Panc1 (cell line): ENCODE data around the gene CHI3L1. TPM values are rescaled to one million over a fixed set of nuclear protein-coding genes. Genes with fewer than 3 reads are reported as not detected.
A peak's percentile ranks its signal among the peaks of the same experiment; 100 is the strongest.
"Not testable (repeated sequence)": the region's sequence is repeated elsewhere in the genome, so short reads cannot be mapped to it uniquely, and the experiment has no call there.

ENCODE experiments used
- ATAC-seq: fragments of 200-7000 bp; cut with Tn5 transposase; 2 replicates; pipeline ENCODE4 v1.9.1; 2020; ENCODE audit warnings: mild to moderate bottlenecking, moderate library complexity
- Bru-seq: library from RNA; stranded (reverse); fragments of 400-500 nt; gene quantifications from one replicate; lab custom pipeline; 2021; lab: Mats Ljungman, UMichigan
- BruChase-seq, 2 experiments: library from RNA; stranded (reverse); fragments of 400-500 nt; gene quantifications; one replicate each; lab custom pipeline; 2021; lab: Mats Ljungman, UMichigan
- BruUV-seq: library from RNA; stranded (reverse); fragments of 400-500 nt; replicated peaks from 2 replicates; lab custom pipeline; 2021; lab: Mats Ljungman, UMichigan
- CTCF ChIA-PET: fragments of 300-600 bp; sonication (Branson Sonifier 250); formaldehyde crosslinking; loops from one replicate; lab custom pipeline; 2022; ENCODE audit warnings: antibody characterized with exemption; lab: Charles Lee
- POLR2A ChIA-PET: fragments of 300-600 bp; sonication (Branson Sonifier 250); formaldehyde crosslinking; loops from one replicate; lab custom pipeline; 2022; ENCODE audit warnings: antibody characterized with exemption; lab: Charles Lee
- DNase-seq: peaks from one replicate; pipeline ENCODE4 v3.0.0-alpha.2; 2010; ENCODE audit warnings: low read depth, low spot score
- H3K27ac ChIP-seq: 2 replicates; pipeline ENCODE4 v1.5.1; 2011; ENCODE audit warnings: mild to moderate bottlenecking, low read length, inconsistent platforms
- H3K27me3 ChIP-seq: fragments of 200-500 bp; sonication (Bioruptor generic); 2 replicates; pipeline ENCODE4 v1.6.0; 2014; ENCODE audit warnings: low read length, inconsistent platforms; ENCODE audit not compliant: control insufficient read depth, insufficient read depth
- H3K36me3 ChIP-seq: fragments of 200-500 bp; sonication (Bioruptor generic); 2 replicates; pipeline ENCODE4 v1.5.1; 2014; ENCODE audit warnings: inconsistent platforms, mild to moderate bottlenecking, low read length, moderate library complexity; ENCODE audit not compliant: control insufficient read depth, insufficient read depth
- H3K4me1 ChIP-seq: 2 replicates; pipeline ENCODE4 v1.5.1; 2011; ENCODE audit warnings: inconsistent platforms, mild to moderate bottlenecking, low read length, moderate library complexity; ENCODE audit not compliant: control insufficient read depth, insufficient read depth
- H3K4me3 ChIP-seq, 2 experiments: 2 replicates each; pipeline ENCODE4 v1.5.1; 2011 to 2012; ENCODE audit warnings: low read depth in 2 of 2, low read length in 2 of 2, mild to moderate bottlenecking in 2 of 2, inconsistent platforms in 1 of 2, moderate library complexity in 1 of 2
- H3K9me3 ChIP-seq: fragments of 200-500 bp; sonication (Bioruptor generic); 2 replicates; pipeline ENCODE4 v1.5.1; 2014; ENCODE audit warnings: low read depth, mild to moderate bottlenecking, inconsistent platforms, low read length, moderate library complexity; ENCODE audit not compliant: control insufficient read depth, insufficient read depth
- CTCF ChIP-seq: fragments of 450-650 bp; IDR thresholded peaks from 2 replicates; pipeline ENCODE4 v1.5.1; 2017; ENCODE audit warnings: mild to moderate bottlenecking
- POLR2AphosphoS5 ChIP-seq: IDR thresholded peaks from 2 replicates; pipeline ENCODE4 v1.6.1; 2012; ENCODE audit warnings: mild to moderate bottlenecking, low read depth, low read length, moderate library complexity
- REST ChIP-seq, 2 experiments: IDR thresholded peaks; 2 replicates each; pipeline ENCODE4 v1.6.1; 2011 to 2012; ENCODE audit warnings: low read depth in 2 of 2, control low read depth in 1 of 2, low read length in 1 of 2, mild to moderate bottlenecking in 1 of 2, moderate library complexity in 1 of 2; ENCODE audit not compliant: insufficient read depth in 1 of 2
- SIN3A ChIP-seq: IDR thresholded peaks from 2 replicates; pipeline ENCODE4 v1.6.1; 2012; ENCODE audit warnings: low read depth, mild to moderate bottlenecking, low read length, moderate library complexity, borderline replicate concordance; ENCODE audit not compliant: insufficient read depth
- TCF7L2 ChIP-seq: IDR thresholded peaks from 2 replicates; pipeline ENCODE4 v1.6.1; 2011; ENCODE audit warnings: mild to moderate bottlenecking, low read depth, low read length, inconsistent platforms
- in situ Hi-C: cut with HindIII; loops from 2 replicates; pipeline ENCODE4 v1.10.0; 2016; ENCODE audit warnings: low sequenced_read_pairs, low pct_unique_long_range_greater_than_20kb
- intact Hi-C: fragments of 100-400 bp; cut with micrococcal nuclease; formaldehyde crosslinking; loops from one replicate; pipeline ENCODE4 v1.10.0; 2022; ENCODE audit not compliant: unreplicated experiment
- long read RNA-seq: library from polyadenylated mRNA; unstranded; transcript quantifications from one replicate; pipeline ENCODE4 v2.0.0, GENCODE V29; 2021; ENCODE audit not compliant: unreplicated experiment
- polyA plus RNA-seq: library from polyadenylated mRNA; unstranded; fragments of >200 nt; gene quantifications from one replicate; pipeline ENCODE4 v1.2.1, GENCODE V29; 2012; ENCODE audit warnings: missing spikeins; ENCODE audit not compliant: insufficient read length
- total RNA-seq: library from RNA; stranded (reverse); gene quantifications from one replicate; pipeline ENCODE4 v1.2.1, GENCODE V29; 2021; ENCODE audit not compliant: unreplicated experiment

The CHI3L1 gene
- total RNA-seq, result 0.10 TPM
- polyA plus RNA-seq, result 0.97 TPM
- percentile 9 among the genes with signal in this experiment for Bru-seq, nascent RNA
- BruChase-seq, experiment 1, labeled RNA remaining after a 2-hour chase, result not detected
- BruChase-seq, experiment 2, labeled RNA remaining after a 6-hour chase, result not detected
- long read RNA-seq, result 0 reads

- Histone ChIP-seq H3K9me3 (no peaks in the 10 kb centered on the region), H3K4me1 (no peaks in the 10 kb centered on the region), H3K27ac (no peak within 1 kb of the TSS), H3K27me3 (peaks cover 2% of the 10 kb centered on the region; the same call in 1 of the 2 replicates), H3K36me3 (no peaks in the 10 kb centered on the region), H3K4me3 (no peak within 1 kb of the TSS)
- DNase-seq (no peak), ATAC-seq (no peak)
- ChIA-PET CTCF (no interaction called here), POLR2A (no interaction called here)
- intact Hi-C loops, result no loop called here
- in situ Hi-C loops, result no loop called here
- TF ChIP-seq REST (IDR thresholded peaks at IDR 0.05; ENCODE audit: insufficient read depth in 1 of 2, low read depth in 2 of 2, low read length in 1 of 2) (no peak), CTCF (no peak), TCF7L2 (no peak), POLR2AphosphoS5 (no peak), SIN3A (no peak)
- BruUV-seq, result no TSS peak
These were observed at the start of gene CHI3L1 for GRCh38 chr1:203186446-203187303. TSS of gene CHI3L1 (minus strand) at chr1:203186704. CDS start at chr1:203186623, 81 bp downstream.

- POLR2A ChIA-PET, in situ Hi-C loops, intact Hi-C loops, CTCF ChIA-PET, ATAC-seq, DNase-seq, BruUV-seq, H3K4me3 ChIP-seq, H3K4me1 ChIP-seq, H3K27me3 ChIP-seq, H3K36me3 ChIP-seq, H3K9me3 ChIP-seq, H3K27ac ChIP-seq: not testable (repeated sequence)
These were observed 48.4 kb upstream of the CHI3L1 start for GRCh38 chr1:203234901-203235300.
